ENCODE results near the gene MEI1.

The MEI1 gene

DNA sequence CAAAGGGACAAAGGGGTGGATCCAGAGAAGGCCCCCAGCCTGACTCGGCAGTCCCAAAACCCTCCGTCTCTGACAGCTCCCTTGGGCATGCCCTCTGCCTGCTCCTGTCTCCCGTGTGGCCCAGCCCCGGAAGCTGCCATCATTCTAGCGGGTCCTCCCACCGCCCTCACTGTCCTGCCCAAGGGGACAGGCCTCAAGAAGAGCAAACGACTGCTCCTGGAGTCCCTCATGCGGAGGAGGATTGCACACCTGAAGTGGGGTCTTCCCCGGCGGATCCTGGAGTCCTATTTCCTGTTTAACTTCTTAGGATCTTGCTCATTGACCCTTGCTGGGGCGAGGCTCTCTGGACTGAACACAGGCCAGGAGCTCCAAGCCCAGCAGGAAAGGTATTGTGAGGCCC, 2.6 kb upstream of the MEI1 start:
- no peaks in the 10 kb centered on the region for H3K79me2 ChIP-seq (ENCODE audit: control insufficient read depth, low read length)
- no peaks in the 10 kb centered on the region for H3K9me2 ChIP-seq (replicated peaks; ENCODE audit: control insufficient read depth, low read length)
- H3K4me2 ChIP-seq (ENCODE audit: low read length) = peak overlapping the region; percentile 82
- peaks cover 31% of the 10 kb centered on the region for H3K4me1 ChIP-seq (ENCODE audit: control insufficient read depth, low read length)
- H3K36me3 ChIP-seq (ENCODE audit: control insufficient read depth, low read length) = no peaks in the 10 kb centered on the region
- peaks cover 3% of the 10 kb centered on the region for H3F3A ChIP-seq (ENCODE audit: control insufficient read depth, insufficient read depth)
- peaks cover 4% of the 10 kb centered on the region; the same call in 1 of the 2 replicates for H3K9me3 ChIP-seq (ENCODE audit: control insufficient read depth, insufficient read depth, low read length)
- no peaks in the 10 kb centered on the region for H3K27me3 ChIP-seq (ENCODE audit: control insufficient read depth, low read length)
- TF ChIP-seq, protein P1, sequence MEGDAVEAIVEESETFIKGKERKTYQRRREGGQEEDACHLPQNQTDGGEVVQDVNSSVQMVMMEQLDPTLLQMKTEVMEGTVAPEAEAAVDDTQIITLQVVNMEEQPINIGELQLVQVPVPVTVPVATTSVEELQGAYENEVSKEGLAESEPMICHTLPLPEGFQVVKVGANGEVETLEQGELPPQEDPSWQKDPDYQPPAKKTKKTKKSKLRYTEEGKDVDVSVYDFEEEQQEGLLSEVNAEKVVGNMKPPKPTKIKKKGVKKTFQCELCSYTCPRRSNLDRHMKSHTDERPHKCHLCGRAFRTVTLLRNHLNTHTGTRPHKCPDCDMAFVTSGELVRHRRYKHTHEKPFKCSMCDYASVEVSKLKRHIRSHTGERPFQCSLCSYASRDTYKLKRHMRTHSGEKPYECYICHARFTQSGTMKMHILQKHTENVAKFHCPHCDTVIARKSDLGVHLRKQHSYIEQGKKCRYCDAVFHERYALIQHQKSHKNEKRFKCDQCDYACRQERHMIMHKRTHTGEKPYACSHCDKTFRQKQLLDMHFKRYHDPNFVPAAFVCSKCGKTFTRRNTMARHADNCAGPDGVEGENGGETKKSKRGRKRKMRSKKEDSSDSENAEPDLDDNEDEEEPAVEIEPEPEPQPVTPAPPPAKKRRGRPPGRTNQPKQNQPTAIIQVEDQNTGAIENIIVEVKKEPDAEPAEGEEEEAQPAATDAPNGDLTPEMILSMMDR (IDR thresholded peaks at IDR 0.05; ENCODE audit: low read depth, low read length, poor library complexity, severe bottlenecking) = no peak
- no peak for TF ChIP-seq EZH2phosphoT487 (IDR thresholded peaks at IDR 0.05; ENCODE audit: borderline replicate concordance, low read length)
- peak overlapping the region; percentile 61 for H3K4me3 ChIP-seq (ENCODE audit: low read length)
- H3K27ac ChIP-seq (ENCODE audit: low read depth, low read length) = peak overlapping the region; percentile 19; the same call in 1 of the 2 replicates
- H4K20me1 ChIP-seq (ENCODE audit: control insufficient read depth, insufficient read depth, low read depth, low read length) = no peaks in the 10 kb centered on the region

DNA sequence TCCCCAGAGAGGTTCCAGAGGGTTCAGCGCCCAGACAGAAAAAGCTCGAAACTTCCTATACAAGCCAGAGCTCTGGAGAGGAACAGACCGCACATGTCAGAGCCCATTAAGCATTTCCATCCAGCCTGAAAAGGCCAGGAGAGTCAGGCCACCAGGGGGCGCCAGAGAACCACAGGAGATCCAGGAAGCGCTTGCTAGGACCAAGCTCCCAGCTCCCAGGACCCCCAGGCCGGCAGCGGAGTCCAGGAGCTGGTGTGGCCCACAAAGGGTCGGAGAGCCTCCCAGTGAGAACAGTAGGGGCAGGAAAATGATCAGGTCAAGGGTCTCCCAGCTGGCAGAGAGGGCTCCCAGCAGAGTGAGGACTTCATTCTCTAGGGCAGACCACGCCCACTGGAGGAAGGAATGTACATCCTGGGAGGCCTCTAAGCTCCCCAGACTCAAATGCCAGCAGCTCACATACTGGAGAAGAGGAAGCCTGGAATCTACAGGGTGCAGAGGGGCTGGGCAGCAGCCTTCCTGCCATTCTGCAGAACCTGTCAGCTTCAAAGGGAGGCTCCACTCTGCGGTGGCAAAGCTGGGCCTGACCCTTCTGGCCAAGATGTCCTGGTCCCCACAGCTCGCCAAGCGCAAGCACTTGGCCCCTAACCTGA, 2.1 kb upstream of the MEI1 start:
- H3K4me2 ChIP-seq (ENCODE audit: low read length) = peak overlapping the region; percentile 82
- H4K20me1 ChIP-seq (ENCODE audit: control insufficient read depth, insufficient read depth, low read depth, low read length) = no peaks in the 10 kb centered on the region
- H3F3A ChIP-seq (ENCODE audit: control insufficient read depth, insufficient read depth) = peaks cover 5% of the 10 kb centered on the region
- no peak for TF ChIP-seq EZH2phosphoT487 (IDR thresholded peaks at IDR 0.05; ENCODE audit: borderline replicate concordance, low read length)
- TF ChIP-seq, protein P1 (IDR thresholded peaks at IDR 0.05; ENCODE audit: low read depth, low read length, poor library complexity, severe bottlenecking) = peak; percentile 97
- peak overlapping the region; percentile 61 for H3K4me3 ChIP-seq (ENCODE audit: low read length)
- no peaks in the 10 kb centered on the region for H3K36me3 ChIP-seq (ENCODE audit: control insufficient read depth, low read length)
- no peaks in the 10 kb centered on the region for H3K79me2 ChIP-seq (ENCODE audit: control insufficient read depth, low read length)
- H3K9me2 ChIP-seq (replicated peaks; ENCODE audit: control insufficient read depth, low read length) = no peaks in the 10 kb centered on the region
- peaks cover 31% of the 10 kb centered on the region for H3K4me1 ChIP-seq (ENCODE audit: control insufficient read depth, low read length)
- H3K9me3 ChIP-seq (ENCODE audit: control insufficient read depth, insufficient read depth, low read length) = peaks cover 4% of the 10 kb centered on the region; the same call in 1 of the 2 replicates
- H3K27ac ChIP-seq (ENCODE audit: low read depth, low read length) = peak overlapping the region; percentile 19; the same call in 1 of the 2 replicates
- no peaks in the 10 kb centered on the region for H3K27me3 ChIP-seq (ENCODE audit: control insufficient read depth, low read length)

DNA sequence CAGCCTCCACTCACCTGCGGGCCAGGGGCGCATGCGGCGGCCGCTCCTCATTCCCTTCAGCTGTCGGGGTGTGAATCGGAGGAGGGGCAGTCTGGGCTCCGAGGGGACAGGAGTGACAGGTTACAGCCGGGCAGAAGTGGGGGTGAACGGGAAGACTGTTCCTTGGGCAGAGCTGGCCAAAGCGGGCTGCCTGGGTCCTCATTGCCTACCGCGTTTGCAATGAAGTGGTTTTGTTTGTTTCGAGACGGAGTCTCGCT, 733 bp downstream of the MEI1 start:
- Histone ChIP-seq H3K27ac (ENCODE audit: low read depth, low read length) (no peak overlapping the region), H4K20me1 (ENCODE audit: control insufficient read depth, insufficient read depth, low read depth, low read length) (no peaks in the 10 kb centered on the region)

More for the DNA sequence above, 733 bp downstream of the MEI1 start:
- peaks cover 5% of the 10 kb centered on the region for H3F3A ChIP-seq (ENCODE audit: control insufficient read depth, insufficient read depth)
- no peak overlapping the region for H3K4me2 ChIP-seq (ENCODE audit: low read length)
- no peaks in the 10 kb centered on the region for H3K79me2 ChIP-seq (ENCODE audit: control insufficient read depth, low read length)
- H3K9me2 ChIP-seq (replicated peaks; ENCODE audit: control insufficient read depth, low read length) = no peaks in the 10 kb centered on the region
- H3K36me3 ChIP-seq (ENCODE audit: control insufficient read depth, low read length) = no peaks in the 10 kb centered on the region
- H3K9me3 ChIP-seq (ENCODE audit: control insufficient read depth, insufficient read depth, low read length) = peaks cover 4% of the 10 kb centered on the region; the same call in 1 of the 2 replicates
- no peaks in the 10 kb centered on the region for H3K27me3 ChIP-seq (ENCODE audit: control insufficient read depth, low read length)
- TF ChIP-seq EZH2phosphoT487 (IDR thresholded peaks at IDR 0.05; ENCODE audit: borderline replicate concordance, low read length) = no peak
- TF ChIP-seq, protein P1 (IDR thresholded peaks at IDR 0.05; ENCODE audit: low read depth, low read length, poor library complexity, severe bottlenecking) = no peak
- H3K4me1 ChIP-seq (ENCODE audit: control insufficient read depth, low read length) = peaks cover 31% of the 10 kb centered on the region
- no peak overlapping the region for H3K4me3 ChIP-seq (ENCODE audit: low read length)

Data from DOHH2 (cell line).